ENCODE results near the gene SLC38A7. TPM values are rescaled to one million over a fixed set of nuclear protein-coding genes. Genes with fewer than 3 reads are reported as not detected.
"Not testable (repeated sequence)": the region's sequence is repeated elsewhere in the genome, so short reads cannot be mapped to it uniquely, and the experiment has no call there.

SLC38A7 gene
- total RNA-seq, 1 donor from 2014 or later, result 18.7 TPM

DNA sequence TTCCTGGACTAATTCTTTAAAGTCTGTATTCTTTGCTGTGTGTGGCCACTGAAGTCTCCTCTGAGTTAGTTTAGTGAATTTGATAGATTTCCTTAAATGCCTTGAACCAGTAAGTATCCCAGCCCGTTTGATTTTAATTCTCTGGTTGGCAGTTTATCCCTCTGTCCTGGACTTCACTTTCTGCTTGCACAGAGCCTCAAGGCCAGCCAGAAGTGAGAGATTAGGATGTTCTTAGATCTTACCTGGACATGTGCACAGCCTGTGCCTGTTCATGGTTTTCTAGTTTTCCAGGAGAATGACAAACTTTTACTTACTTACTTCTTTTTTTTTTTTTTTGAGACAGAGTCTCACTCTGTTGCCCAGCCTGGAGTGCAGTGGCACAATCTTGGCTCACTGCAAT, 10.8 kb upstream of the SLC38A7 start:
- Histone ChIP-seq H3K27me3 (no peaks in the 10 kb centered on the region), H3K27ac (no peak overlapping the region), H3K36me3 (no peaks in the 10 kb centered on the region), H3K9me3 (no peaks in the 10 kb centered on the region), H3K4me3 (no peak overlapping the region), H3K4me1 (no peaks in the 10 kb centered on the region)
- intact Hi-C loops (cut with DNase I), result no loop called here
- DNase-seq (ENCODE audit: extremely low spot score in 2 of 2), result no peak
- TF ChIP-seq POLR2A (IDR thresholded peaks at IDR 0.05) (no peak), POLR2AphosphoS5 (IDR thresholded peaks at IDR 0.05; ENCODE audit: insufficient read depth in 1 of 2, low read depth in 1 of 2) (no peak)
- TF ChIP-seq, protein P1, sequence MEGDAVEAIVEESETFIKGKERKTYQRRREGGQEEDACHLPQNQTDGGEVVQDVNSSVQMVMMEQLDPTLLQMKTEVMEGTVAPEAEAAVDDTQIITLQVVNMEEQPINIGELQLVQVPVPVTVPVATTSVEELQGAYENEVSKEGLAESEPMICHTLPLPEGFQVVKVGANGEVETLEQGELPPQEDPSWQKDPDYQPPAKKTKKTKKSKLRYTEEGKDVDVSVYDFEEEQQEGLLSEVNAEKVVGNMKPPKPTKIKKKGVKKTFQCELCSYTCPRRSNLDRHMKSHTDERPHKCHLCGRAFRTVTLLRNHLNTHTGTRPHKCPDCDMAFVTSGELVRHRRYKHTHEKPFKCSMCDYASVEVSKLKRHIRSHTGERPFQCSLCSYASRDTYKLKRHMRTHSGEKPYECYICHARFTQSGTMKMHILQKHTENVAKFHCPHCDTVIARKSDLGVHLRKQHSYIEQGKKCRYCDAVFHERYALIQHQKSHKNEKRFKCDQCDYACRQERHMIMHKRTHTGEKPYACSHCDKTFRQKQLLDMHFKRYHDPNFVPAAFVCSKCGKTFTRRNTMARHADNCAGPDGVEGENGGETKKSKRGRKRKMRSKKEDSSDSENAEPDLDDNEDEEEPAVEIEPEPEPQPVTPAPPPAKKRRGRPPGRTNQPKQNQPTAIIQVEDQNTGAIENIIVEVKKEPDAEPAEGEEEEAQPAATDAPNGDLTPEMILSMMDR (IDR thresholded peaks at IDR 0.05), result no peak

DNA sequence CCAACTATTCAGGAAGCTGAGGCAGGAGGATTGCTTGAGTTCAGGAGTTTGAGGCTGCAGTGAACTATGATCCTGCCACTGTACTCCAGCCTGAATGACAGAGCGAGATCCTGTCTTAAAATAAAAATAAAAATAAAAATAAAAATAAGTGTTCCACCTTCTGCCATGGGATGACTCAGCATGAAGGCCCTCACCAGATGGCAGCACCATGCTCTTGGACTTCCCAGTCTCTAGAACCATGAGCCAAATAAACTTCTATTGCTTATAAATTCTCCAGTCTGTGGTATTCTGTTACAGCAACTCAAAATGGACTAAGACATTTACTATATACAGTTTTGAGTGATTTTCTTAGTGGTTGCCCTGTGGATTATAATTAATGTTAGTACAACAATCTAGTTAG, 7.9 kb upstream of the SLC38A7 start:
- H3K4me1 ChIP-seq, result no peaks in the 10 kb centered on the region
- no peak for DNase-seq (ENCODE audit: extremely low spot score in 2 of 2)
- TF ChIP-seq POLR2A (IDR thresholded peaks at IDR 0.05) (no peak), POLR2AphosphoS5 (IDR thresholded peaks at IDR 0.05; ENCODE audit: insufficient read depth in 1 of 2, low read depth in 1 of 2) (no peak)
- TF ChIP-seq, protein P1 (IDR thresholded peaks at IDR 0.05), result no peak
- intact Hi-C loops (cut with DNase I), result no loop called here
- no peak overlapping the region for H3K4me3 ChIP-seq
- no peaks in the 10 kb centered on the region for H3K27me3 ChIP-seq
- H3K9me3 ChIP-seq, result no peaks in the 10 kb centered on the region
- H3K27ac ChIP-seq, result no peak overlapping the region
- no peaks in the 10 kb centered on the region for H3K36me3 ChIP-seq

DNA sequence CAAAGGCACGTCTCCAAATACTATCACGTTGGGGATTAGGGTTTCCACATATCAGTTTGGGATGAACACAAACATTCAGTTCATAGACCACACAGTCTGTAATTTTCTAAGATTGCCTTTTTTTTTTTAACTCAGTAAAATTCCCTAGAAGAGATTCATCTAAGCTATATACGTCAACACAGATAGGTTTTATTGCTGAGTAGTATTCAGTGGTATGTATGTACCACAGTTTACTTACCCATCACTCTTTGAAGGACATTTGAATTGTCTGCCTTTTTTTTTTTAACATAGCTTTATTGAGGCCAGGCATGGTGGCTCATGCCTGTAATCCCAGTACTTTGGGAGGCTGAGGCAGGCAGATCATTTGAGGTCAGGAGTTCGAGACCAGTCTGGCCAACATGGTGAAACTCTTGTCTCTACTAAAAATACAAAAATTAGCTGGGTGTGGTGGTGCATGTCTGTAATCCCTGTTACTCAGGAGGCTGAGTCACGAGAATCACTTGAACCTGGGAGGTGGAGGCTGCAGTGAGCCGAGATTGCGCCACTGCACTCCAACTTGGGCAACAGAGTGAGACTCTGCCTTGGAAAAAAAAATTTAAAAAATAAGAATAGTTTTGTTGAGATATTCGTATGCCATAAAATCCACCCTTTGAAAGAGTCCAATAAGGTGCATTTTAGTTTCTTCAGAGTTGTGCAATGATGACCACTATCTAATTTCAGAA, 2.6 kb upstream of the SLC38A7 start:
- H3K27ac ChIP-seq; H3K4me3 ChIP-seq; H3K36me3 ChIP-seq; DNase-seq (ENCODE audit: extremely low spot score in 2 of 2); H3K9me3 ChIP-seq; H3K27me3 ChIP-seq; intact Hi-C loops (cut with DNase I): not testable (repeated sequence)
- H3K4me1 ChIP-seq, result peaks cover 13% of the 10 kb centered on the region

DNA sequence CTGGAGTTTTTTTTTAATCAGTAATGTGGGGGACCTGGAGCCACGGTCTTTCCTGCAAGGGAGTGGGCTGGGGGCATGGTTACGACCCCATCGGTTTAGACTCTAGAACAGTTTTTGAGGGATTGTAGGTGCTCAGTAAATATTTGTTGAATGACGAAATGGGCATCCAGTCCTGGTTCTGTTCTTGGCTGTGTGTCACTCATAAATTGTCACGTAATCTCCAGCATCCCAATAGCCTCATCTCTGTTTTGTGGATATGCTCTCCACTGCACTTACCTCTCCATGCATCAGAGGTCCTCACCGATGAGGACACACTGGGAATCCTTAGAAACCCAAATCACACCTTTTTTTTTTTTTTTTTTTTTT, 497 bp upstream of the SLC38A7 start:
- no peaks in the 10 kb centered on the region for H3K36me3 ChIP-seq
- H3K4me1 ChIP-seq, result peaks cover 13% of the 10 kb centered on the region
- peak overlapping the region; percentile 73 for H3K27ac ChIP-seq
- TF ChIP-seq POLR2A (IDR thresholded peaks at IDR 0.05) (no peak), POLR2AphosphoS5 (IDR thresholded peaks at IDR 0.05; ENCODE audit: insufficient read depth in 1 of 2, low read depth in 1 of 2) (no peak)
- TF ChIP-seq, protein P1 (IDR thresholded peaks at IDR 0.05), result no peak
- H3K27me3 ChIP-seq, result no peaks in the 10 kb centered on the region
- no peaks in the 10 kb centered on the region for H3K9me3 ChIP-seq
- DNase-seq (ENCODE audit: extremely low spot score in 2 of 2), result no peak
- intact Hi-C loops (cut with DNase I), result no loop called here
- H3K4me3 ChIP-seq, result peak overlapping the region; percentile 73 to 93

DNA sequence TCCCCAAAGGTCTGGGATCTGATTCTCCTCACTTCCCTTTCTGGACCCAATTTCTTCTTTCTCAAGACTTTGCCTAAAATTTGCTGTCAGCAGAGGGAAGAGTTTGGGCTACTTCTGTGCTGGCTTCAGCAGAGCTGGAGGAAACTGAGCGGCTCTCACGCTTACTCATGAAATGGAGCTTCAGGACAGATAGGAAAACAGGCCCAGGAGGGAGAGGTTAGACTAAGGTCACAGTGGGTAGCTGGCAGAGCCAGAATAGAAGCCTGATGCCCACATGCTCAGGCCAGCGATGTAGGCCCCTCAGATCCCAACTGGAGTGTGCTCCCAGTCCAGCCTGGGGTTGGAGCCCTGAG, 593 bp downstream of the SLC38A7 start:
- Histone ChIP-seq H3K4me1 (peaks cover 13% of the 10 kb centered on the region), H3K36me3 (no peaks in the 10 kb centered on the region), H3K9me3 (no peaks in the 10 kb centered on the region), H3K27ac (peak overlapping the region; percentile 73), H3K4me3 (peak overlapping the region; percentile 73 to 93), H3K27me3 (no peaks in the 10 kb centered on the region)
- intact Hi-C loops (cut with DNase I), result no loop called here
- DNase-seq (ENCODE audit: extremely low spot score in 2 of 2), result no peak
- no peak for TF ChIP-seq POLR2AphosphoS5 (IDR thresholded peaks at IDR 0.05; ENCODE audit: insufficient read depth in 1 of 2, low read depth in 1 of 2)
- TF ChIP-seq POLR2A (IDR thresholded peaks at IDR 0.05), result no peak
- TF ChIP-seq, protein P1 (IDR thresholded peaks at IDR 0.05), result no peak
